Measurements from ENCODE around the gene CCDC149. TPM values are rescaled to one million over a fixed set of nuclear protein-coding genes. Genes with fewer than 3 reads are reported as not detected.

Gene CCDC149
- total RNA-seq, 4 donors from 2014 or later, result 11.5 to 22.4 (median 14.4) TPM

DNA sequence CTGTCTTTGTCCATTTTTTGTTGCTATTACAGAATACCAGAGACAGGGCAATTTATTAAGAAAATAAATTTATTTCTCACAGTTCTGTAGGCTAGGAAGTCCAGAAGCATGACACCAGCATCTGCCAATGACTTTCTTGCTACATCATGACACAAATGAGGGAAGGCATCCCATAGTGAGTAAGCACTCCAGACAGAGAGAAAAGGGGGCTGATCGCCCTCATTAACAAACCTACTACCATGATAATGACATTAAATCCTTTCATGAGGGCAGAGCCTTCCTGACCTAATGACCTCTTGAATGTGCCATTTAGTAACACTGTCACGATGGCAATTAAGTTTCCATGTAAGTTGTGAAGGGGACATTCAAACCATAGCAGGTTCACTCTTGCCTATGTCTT is 20.1 kb downstream of the CCDC149 start:
- TF ChIP-seq, protein P1, sequence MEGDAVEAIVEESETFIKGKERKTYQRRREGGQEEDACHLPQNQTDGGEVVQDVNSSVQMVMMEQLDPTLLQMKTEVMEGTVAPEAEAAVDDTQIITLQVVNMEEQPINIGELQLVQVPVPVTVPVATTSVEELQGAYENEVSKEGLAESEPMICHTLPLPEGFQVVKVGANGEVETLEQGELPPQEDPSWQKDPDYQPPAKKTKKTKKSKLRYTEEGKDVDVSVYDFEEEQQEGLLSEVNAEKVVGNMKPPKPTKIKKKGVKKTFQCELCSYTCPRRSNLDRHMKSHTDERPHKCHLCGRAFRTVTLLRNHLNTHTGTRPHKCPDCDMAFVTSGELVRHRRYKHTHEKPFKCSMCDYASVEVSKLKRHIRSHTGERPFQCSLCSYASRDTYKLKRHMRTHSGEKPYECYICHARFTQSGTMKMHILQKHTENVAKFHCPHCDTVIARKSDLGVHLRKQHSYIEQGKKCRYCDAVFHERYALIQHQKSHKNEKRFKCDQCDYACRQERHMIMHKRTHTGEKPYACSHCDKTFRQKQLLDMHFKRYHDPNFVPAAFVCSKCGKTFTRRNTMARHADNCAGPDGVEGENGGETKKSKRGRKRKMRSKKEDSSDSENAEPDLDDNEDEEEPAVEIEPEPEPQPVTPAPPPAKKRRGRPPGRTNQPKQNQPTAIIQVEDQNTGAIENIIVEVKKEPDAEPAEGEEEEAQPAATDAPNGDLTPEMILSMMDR (IDR thresholded peaks at IDR 0.05), result no peak
- ATAC-seq (ENCODE audit: low FRiP score) (no peak), DNase-seq (ENCODE audit: low spot score) (no peak)

DNA sequence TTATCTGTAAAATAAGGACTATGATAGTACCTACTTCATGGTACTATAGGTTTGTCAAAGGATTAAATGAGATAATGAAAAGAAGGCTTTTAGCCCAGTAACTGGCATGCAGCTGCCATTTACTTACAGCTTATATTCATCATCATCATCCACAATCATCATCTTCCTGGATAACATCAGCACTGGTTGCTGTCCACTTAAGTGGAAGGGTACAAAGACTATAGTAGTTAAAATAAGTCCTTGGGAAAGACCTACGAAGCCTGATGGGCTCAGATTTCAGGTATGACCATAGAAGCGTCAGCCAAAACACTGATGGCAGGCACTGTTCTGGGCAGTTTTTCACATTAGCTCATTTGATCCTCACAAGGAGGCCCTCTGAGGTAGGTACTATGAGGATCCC is 20.6 kb downstream of the CCDC149 start:
- ATAC-seq (ENCODE audit: low FRiP score), result no peak
- TF ChIP-seq, protein P1 (IDR thresholded peaks at IDR 0.05), result no peak
- DNase-seq (ENCODE audit: low spot score), result no peak

DNA sequence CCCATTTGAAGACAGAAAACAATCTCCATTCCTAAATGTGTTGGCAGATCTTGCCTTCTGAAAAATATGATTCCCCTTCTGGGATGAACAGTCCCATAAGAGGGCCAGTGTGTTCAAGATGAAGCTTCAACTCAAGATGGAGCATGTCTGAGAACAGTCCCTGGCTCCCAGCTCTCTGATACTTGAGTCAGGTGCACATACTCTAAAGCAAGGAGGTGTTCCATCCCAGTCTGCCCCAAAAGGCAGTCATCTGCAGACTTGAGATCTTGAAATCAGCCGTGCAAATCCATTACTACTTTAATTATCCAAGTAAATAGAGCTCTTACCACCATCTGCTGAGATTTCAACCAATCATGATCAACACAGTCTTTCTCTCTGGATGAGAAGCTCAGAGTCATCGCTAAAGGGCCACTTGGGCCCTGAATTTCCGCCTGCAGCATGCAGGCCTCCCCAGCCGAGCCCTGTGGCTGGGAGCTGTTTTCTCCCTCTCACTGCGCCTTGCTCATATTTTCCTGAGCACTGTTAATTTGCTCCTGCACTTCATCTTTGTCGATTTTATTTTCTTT is 22.2 kb downstream of the CCDC149 start:
- TF ChIP-seq, protein P1 (IDR thresholded peaks at IDR 0.05), result no peak
- DNase-seq (ENCODE audit: low spot score) (no peak), ATAC-seq (ENCODE audit: low FRiP score) (no peak)

DNA sequence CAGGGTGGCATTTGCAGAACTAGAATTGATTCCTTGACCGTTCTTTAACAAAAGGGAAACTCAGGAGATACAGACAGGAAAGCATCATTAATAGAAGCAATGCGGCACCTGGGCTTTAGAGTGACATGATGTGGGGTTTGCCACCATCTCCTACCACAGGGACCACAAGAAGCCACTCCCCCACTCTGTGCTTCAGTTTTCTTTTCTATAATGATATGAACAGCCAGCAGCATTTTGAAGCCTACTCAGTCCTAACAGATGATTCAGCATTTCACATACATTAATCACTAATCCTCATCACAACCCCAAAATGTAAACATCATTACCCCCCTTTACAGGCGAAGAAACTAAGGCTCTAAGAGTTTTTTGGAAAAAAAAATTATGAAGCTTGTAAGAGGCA is 22.9 kb downstream of the CCDC149 start:
- TF ChIP-seq, protein P1 (IDR thresholded peaks at IDR 0.05), result no peak
- ATAC-seq (ENCODE audit: low FRiP score), result no peak
- no peak for DNase-seq (ENCODE audit: low spot score)

DNA sequence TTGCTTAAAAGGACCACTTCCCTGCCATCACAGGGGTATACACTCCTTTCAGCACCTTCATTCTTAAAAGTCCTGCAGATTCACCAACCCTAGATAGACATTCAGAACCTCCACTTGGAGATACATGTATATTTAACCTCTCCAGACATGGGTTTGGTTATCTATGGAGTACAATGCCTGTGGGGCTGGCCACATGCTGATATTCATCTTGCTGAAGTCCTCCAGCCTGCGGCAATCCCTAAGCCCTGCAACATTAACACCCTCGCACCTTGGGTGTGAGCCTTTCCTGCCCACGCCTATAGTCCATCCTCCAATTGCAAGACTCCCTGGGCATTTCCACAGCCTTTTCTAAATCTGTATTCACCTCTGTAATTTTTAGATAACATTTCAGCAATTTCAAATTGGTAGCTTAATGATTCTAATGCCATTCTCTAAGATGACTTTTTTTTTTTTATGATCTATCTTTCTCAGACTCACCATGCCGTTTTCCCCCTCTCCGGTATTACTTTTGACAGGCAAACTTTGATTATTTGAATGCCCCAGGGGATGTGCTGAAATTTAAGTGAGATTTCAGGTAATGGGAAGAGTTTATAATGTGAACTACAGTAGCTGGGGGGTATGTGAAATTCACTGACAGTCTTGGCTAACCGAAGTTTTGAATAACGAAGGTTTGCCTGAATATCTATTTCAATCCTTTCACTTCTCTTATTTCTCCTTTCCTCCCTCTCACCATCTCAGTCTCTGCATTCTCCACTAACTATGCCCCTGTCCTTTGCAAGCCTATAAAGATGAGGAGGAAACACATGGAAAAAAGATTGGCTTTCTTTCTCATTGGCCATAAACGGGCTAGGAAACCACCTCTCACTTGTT is 24.1 kb downstream of the CCDC149 start:
- ATAC-seq (ENCODE audit: low FRiP score) (no peak), DNase-seq (ENCODE audit: low spot score) (no peak)

DNA sequence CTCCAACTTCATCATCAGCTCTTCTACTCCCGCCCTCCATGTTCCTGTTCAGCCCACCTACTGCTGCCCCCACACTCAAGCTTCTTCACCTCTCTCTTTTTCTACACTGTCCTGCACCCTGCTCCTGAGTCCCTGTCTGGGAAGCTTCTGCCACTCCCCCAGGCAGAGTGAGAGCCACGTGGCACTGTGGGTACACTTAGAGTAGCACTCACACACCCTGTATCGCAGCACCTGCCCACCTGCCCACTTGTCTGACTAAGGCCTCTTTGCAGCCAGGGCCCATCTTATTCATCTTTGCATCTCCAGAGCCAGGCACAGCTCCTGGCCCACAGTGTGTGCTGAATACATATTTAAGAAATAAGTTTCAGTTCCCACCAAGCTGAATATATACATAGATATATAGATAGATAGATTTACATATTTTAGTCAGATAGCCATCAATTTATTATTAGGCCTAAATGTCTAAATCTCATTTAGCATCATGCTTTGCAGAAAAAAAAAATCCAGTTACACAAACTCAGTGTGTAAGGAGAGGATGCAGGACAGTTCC is 24.9 kb downstream of the CCDC149 start:
- DNase-seq (ENCODE audit: low spot score), result no peak
- no peak for ATAC-seq (ENCODE audit: low FRiP score)
- TF ChIP-seq, protein P1 (IDR thresholded peaks at IDR 0.05), result no peak

More for the DNA sequence above, 24.1 kb downstream of the CCDC149 start:
- TF ChIP-seq, protein P1 (IDR thresholded peaks at IDR 0.05), result no peak
